CD4-positive, alpha-beta T cell treated with Interleukin-12 subunit alpha and Interleukin-12 subunit beta, for 1 hour (primary cell): ENCODE results near the gene KCNN4.
"Not testable (repeated sequence)": the region's sequence is repeated elsewhere in the genome, so short reads cannot be mapped to it uniquely, and the experiment has no call there.

Experiments
- DNase-seq: peaks from one replicate; pipeline ENCODE4 v3.0.0-alpha.2; 2020

Gene KCNN4

GRCh38 chr19:43780706-43781525 lies at the start of gene KCNN4:
KCNN4 (minus strand) TSS chr19:43780973; CDS start chr19:43780861, 112 bp downstream.
- DNase-seq: peak; percentile 68

GRCh38 chr19:43826787-43827754 lies 46.3 kb upstream of the KCNN4 start, which contains the start of gene ZNF283:
ZNF283 (plus strand) TSS chr19:43827321; CDS start chr19:43833505, 6,184 bp downstream.
- DNase-seq: peak; percentile 88

DNA sequence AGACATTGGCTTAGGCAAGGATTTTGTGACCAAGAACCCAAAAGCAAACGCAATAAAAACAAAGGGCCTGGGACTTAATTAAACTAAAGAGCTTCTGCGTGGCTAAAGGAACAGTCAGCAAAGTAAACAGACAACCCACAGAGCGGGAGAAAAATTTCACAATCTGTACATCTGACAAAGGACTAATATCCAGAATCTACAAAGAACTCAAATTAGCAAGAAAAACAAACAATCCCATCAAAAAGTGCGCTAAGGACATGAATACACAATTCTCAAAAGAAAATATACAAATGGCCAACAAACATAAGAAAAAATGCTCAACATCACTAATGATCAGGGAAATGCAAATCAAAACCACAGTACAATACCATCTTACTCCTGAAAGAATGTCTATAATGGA lies 43.8 kb upstream of the KCNN4 start:
- DNase-seq: not testable (repeated sequence)

DNA sequence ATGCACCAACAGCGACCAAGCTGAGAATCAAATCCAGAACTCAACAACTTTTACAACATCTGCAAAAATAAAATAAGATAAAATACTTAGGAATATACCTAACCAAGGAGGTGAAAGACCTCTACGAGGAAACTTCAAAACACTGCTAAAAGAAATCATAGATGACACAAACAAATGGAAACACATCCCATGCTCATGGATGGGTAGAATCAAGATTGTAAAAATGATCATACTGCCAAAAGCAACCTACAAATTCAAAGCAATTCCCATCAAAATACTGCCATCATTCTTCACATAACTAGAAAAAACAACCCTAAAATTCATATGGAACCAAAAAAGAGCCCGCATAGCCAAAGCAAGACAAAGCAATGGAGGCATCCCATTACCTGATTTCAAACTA lies 43.1 kb upstream of the KCNN4 start:
- DNase-seq: not testable (repeated sequence)

DNA sequence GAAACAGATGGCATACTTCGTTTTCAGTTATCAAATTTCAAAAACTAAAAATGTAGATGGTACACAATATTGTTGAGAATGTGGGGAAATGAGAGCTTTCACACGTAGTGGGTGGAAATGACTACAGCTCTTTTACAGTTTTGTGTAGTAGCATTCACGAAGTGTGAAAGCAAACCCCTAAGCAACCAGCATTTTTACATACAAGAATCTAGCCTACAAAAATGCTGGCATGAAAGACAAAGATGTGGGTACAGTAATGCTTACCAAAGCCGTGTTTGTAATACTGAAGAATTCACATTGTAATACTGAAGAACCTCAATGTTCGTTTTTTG lies 40.1 kb upstream of the KCNN4 start:
- DNase-seq: no peak

- DNase-seq: peak; percentile 27
Observed at GRCh38 chr19:43820098-43820883, 39.5 kb upstream of the KCNN4 start.

- no peak for DNase-seq
Observed at GRCh38 chr19:43818500-43818899, 37.7 kb upstream of the KCNN4 start.

DNA sequence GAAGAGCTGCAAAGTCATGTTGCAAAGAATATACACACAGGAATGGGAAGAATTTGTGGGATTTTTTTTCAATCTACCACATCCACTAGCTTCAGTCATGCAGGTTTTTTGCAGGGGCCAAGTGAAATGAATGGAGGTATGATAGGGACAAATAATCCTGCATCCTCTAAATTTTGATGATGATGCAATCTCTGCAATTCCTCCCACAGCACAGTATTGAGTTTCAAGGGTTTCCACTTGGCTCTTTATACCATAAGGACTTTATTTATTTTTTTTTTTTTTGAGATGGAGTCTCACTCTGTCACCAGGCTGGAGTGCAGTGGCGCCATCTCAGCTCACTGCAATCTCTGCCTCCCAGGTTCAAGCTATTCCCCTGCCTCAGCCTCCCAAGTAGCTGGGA lies 36.7 kb upstream of the KCNN4 start:
- DNase-seq: not testable (repeated sequence)

- DNase-seq: no peak
Observed at GRCh38 chr19:43814663-43815352, 34.0 kb upstream of the KCNN4 start.

DNA sequence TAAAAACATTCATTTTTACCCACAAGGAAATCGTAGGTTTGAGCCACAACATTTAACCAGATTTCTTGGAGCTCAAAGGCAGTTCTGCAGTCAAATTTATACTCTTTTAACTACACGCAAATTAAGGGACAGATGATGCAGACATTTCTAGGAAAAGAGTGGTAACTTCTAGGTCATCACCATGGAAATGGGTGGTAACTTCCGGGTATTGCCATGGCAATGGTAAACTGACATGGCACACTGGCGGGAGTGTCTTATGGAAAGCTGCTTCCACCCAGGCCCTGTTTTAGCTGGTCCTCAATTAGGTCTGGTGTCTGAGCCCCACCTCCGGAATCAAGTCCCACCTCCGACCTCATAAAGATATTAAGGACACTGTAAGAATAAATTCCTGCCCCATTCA lies 31.9 kb upstream of the KCNN4 start:
- peak; percentile 30 for DNase-seq

DNA sequence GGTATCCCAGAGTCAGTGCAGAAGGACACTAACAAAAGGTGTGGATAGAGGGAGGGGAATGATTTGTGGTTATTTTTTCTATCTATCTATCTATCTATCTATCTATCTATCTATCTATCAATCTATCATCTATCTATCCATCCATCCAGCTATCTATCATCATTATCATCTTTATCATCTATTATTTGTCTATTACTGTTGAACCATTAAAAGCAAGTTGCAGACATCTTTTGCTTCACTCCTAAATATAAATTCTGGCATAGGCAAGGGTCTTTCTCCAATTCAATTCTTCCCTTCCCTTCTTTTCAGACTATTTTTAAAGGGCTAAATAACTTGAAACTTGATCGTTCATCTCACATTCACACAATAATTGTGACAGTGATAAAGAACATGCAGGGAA lies 31.5 kb upstream of the KCNN4 start:
- no peak for DNase-seq

DNA sequence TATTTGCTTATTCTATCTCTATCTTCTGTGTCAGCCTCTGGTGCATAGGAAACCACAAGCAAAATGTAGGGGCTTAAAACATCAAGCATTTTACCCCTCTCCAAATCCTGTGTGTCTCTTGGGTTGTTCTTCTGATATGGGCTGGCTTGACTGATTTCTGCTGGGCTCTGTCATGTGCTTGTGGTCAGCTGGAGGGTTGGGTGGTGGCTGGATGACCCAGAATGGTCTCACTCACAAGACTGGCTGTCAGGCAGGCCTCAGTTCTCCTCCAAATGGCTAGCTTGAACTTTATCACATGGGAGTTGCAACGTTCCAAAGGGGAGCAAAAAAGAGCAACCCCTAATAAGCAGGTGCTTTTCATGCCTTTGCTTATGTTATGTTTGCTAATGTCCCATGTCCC lies 31.1 kb upstream of the KCNN4 start:
- no peak for DNase-seq

- DNase-seq: peak; percentile 67
Observed at GRCh38 chr19:43809762-43810696, 29.3 kb upstream of the KCNN4 start.

GRCh38 chr19:43807651-43808050 lies 26.9 kb upstream of the KCNN4 start:
- no peak for DNase-seq

- DNase-seq: no peak
Observed at GRCh38 chr19:43806848-43807247, 26.1 kb upstream of the KCNN4 start.

DNA sequence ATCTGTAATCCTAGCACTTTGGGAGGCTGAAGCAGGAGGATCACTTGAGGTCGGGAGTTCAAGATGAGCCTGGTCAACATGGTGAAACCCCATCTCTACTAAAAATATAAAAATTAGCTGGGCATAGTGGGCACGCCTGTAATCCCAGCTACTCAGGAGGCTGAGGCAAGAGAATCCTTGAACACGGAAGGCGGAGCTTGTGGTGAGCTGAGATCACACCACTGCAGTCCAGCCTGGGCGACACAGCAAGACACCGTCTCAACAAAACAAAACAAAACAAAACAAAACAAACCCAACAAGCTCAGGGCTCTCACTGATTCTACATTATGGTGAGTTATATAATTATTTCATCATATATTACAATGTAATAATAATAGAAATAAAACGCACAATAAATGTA lies 25.6 kb upstream of the KCNN4 start:
- not testable (repeated sequence) for DNase-seq

GRCh38 chr19:43804432-43804831 lies 23.7 kb upstream of the KCNN4 start:
- DNase-seq: no peak

- DNase-seq: no peak
Observed at GRCh38 chr19:43802216-43802951, 21.6 kb upstream of the KCNN4 start, which contains the start of gene LYPD5. LYPD5 (minus strand) TSS chr19:43802447; CDS start chr19:43802380, 67 bp downstream.

DNA sequence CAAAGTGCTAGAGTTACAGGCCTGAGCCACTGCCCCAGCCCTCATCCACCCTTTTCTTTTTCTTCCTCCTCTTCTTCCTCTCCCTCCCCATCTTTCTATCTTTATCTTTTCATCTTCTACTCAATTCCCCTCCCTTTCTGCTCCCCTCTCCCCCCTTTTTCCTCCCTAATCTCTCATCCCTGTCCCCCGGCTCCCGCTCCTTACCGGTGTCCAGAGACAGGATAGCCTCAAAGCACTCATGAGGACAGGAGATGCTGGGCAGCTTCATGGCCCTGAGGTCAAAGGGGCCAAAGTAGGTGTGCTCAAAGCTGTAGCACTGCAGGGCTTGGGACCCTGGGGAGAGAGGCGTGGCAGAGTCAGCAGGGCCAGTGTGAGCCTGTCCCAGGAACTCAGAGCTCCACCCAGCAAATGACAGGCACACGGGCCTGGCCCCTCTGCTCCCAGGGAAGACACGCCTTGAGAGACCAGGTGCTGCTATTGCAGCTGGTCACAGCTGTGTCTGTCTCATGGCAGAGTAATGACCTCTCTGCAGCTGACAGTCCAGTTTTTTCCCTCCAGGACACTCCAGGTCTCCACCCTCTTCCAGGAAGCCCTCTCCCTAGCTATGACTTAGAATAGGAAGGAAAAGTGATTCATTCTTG lies 18.8 kb upstream of the KCNN4 start:
- DNase-seq: no peak
